GM04504 (cell line): ENCODE results near the gene SKIL.
A peak's percentile ranks its signal among the peaks of the same experiment; 100 is the strongest.

ENCODE experiments used
- DNase-seq: peaks from one replicate; pipeline ENCODE4 v3.0.0-alpha.2; 2012; ENCODE audit warnings: low read depth

SKIL gene

GRCh38 chr3:170397685-170398084 is 40.2 kb downstream of the SKIL start:
- DNase-seq = no peak

GRCh38 chr3:170405101-170405500 is 47.6 kb downstream of the SKIL start:
- DNase-seq = no peak

DNA sequence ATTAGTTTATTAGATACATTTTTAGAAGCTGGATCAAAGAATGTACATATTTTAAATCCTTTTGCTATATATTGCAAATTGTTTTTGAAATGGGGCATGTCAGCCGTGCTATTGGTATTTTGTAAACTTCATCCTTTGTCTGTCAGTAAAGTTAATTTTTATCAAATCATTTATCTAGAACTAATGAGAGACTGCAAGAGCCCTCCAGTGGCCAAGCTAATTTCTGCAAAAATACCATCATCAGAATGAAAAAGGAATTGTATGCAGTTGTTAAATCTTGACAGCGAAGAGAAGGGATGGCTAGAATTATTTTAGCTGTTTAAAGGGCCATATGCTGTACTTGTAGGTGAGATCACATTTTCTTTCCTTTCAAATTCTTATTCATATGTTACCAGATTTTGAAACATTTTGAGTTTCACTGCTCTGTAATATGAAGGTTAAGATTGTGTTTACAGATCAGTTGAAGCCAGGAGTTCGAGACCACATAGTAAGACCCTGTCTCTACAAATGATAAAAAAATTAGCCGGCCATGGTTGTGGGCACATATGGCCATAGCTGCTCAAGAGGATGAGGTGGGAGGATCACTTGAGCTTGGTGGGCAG is 53.0 kb downstream of the SKIL start:
- no peak for DNase-seq

- no peak for DNase-seq
Observed at GRCh38 chr3:170413291-170413690, 55.8 kb downstream of the SKIL start.

DNA sequence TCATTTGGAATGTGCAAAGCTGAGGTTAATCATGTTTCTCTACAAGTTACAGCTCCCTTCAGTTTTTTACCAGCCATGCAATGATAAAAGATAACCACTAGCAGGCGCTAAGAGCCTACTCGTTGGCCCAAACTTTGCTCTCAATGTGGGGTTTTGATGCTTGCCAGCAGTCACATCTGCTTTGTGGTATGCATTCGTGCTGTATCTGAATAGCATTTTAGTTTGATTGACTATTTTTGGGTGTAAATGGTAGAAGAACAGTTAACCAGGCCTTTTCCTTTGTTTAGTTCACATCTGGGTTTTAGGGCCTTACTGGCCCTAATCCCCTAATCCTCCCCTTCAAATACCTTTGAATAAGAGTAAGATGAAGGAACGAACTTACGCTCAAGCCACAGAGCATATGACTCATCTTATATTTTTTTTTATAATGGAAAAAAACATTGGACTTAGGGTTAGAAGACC is 56.7 kb downstream of the SKIL start:
- DNase-seq = peak; percentile 96

GRCh38 chr3:170417090-170417489 is 59.6 kb downstream of the SKIL start:
- DNase-seq = no peak

- no peak for DNase-seq
Observed at GRCh38 chr3:170418422-170419398, 61.2 kb downstream of the SKIL start, which contains the start of gene CLDN11. TSS of gene CLDN11 (plus strand) at chr3:170418868. CDS start at chr3:170419067, 199 bp downstream.

DNA sequence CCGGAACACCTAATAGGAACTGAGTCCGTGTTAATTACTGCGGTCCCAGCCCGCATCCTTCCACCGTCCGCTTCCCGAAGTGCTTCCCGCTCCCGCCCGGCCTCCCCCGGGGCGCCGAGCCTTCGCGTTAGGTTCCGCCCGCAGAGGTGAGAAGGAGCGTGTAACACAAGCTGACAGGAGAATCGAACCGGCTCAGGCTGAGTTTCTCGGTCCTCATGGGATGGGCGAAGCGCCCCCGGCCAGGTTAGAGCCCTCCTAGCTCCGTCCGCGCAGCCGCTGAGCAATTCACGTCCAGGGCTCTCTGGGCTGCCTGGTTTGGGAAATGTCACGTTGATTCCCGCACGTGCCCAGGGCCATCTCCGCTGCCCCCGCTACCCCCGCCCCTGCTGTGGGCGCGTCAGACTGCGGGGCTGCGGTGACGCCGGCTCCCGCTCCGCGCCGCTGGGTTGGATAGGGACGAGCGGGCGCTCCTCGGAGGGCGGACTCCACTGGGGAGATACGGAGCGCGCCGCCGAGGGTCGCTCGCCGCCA is 62.1 kb downstream of the SKIL start:
- DNase-seq = no peak

- no peak for DNase-seq
Observed at GRCh38 chr3:170420307-170420821, 62.8 kb downstream of the SKIL start.

DNA sequence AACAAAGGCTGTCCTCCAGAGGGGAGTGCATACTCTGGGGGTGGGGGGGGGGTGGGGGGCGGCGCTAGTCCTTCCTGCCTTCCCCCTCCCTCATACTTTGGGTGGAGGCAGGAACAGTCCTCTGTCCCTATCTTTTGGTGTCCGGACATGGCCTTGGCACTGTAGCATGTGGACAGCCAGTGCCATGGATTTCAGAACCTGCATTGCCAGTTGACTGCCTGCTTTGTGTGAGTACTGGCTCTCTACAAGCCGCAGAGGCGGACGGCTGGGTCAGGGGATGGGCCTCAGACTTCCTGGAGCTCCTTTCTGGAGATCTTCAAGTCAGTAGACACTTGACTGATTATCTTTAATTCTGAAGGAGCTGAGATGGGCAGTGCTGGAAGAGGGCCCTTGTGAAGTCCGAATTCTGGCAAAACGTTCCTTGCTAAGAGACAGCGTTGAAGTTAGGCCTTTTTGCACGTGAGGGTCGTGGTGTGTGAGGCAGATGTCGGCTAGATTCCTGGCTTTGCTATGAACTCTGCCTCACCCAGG is 63.7 kb downstream of the SKIL start:
- DNase-seq = no peak

DNA sequence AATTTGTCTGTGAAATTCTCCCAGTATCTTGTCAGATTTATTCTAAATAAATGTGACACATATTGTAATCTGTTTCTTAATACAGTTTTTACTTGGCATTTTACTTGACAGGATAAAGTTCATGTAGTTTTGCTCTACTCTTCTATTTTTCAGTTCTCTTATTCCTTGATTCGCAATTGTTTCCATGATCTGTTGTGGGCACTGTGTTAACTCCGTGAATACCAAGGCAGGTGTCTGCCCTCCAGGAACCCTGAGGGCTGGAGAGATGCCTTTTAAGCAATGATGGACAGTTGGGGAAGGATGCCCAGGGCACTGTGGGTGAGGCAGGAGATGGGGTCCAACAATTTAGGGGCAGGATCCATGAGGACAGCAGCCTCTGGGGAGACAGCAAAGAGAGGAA is 64.2 kb downstream of the SKIL start:
- DNase-seq = no peak

DNA sequence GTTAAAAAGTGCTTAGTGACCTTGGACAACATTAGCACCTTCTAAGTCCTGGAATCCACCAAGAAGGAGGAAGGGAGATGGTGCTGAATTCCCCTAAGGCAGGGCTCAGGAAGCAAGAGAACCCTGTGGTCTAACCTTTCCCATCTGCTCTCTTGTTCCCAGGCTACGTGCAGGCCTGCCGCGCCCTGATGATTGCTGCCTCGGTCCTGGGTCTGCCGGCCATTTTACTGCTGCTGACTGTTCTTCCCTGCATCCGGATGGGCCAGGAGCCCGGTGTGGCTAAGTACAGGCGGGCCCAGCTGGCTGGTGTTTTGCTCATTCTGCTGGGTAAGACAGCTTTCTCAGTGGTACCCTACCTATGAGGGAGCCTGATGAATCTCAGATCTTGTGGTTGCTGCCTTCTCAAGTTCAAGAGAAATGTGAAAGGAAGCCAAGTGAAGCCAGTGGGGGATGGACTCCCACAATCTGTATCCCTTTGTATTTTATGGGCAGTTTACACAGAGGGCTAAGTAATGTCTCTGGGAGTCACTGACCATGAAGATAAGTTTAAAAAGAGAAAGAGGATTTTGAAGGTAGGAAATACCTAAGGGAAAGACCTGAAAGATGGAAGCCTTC is 65.6 kb downstream of the SKIL start:
- DNase-seq = no peak

DNA sequence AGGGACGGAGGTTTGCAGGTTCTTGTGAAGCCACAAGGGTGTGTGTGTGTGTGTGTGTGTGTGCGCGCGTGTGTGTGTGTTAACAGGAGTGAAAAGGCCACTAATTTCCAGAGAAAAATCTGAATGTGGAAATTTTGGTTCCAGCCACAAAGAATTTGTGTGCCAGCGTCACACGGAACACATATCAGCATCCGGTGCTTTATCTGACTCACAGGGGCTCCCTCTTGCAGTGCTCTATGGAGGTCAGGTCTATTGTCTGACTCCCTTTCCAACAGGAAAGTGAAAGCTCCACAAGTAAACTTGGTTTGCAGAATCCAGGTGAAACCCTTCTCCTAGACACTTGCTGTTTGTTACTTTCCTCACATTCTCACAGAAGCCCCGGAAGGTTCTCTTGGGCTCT is 67.4 kb downstream of the SKIL start:
- no peak for DNase-seq

DNA sequence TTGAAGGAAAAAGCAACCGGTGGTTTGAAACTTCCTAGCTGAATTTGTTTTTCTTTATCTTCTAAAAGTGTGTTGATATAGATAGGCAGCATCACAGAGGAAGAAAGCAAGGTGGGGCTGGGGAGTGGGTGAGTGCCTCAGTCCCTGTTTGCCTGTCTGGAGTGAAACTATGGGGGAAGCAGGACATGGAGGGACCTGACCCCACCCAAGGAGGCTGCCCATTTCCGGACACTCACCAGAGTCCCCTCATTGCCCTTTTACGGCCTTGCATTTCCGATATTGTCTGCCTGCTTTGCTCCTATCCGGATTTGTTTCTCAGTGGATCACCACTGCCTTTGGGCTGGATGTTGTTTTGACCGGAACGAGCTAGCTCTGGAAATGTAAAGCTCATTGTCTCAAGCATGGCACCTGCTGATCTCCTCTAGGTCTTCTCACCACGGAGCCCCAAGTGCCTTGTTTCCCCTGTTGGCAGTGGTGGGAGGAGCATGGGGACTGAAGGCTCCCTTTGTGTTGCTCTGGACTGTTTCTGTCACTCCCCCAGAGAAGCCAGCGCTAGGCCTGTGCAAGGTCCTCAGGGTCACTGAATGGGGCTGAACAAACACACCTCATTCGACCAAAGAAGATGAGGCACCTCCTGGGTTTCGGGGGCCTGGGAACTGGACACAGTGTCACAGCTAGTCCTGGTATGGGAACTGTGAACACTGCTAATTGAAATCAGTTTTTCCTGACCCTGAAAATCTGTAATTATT is 68.2 kb downstream of the SKIL start:
- DNase-seq = no peak

GRCh38 chr3:170426240-170426797 is 68.8 kb downstream of the SKIL start:
- no peak for DNase-seq

DNA sequence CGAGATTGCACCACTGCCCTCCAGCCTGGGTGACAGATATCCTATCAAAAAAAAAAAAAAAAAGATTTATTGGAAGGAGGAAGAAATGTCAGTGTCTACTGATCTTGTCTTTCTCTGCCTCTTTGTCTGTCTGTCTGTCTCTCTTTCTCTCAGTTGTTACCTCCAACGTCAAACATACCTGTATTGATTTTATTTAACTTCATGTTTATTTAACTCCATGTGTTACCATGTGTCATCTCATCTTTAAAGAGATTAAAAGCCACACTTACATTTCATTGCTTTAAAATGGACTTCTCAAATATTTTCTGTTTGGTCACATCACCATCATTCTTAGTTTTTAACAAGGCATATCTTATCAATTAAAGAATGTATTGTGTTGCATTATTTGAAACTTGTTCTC is 70.6 kb downstream of the SKIL start:
- DNase-seq = no peak

- peak; percentile 47 for DNase-seq
Observed at GRCh38 chr3:170429050-170429449, 71.5 kb downstream of the SKIL start.

DNA sequence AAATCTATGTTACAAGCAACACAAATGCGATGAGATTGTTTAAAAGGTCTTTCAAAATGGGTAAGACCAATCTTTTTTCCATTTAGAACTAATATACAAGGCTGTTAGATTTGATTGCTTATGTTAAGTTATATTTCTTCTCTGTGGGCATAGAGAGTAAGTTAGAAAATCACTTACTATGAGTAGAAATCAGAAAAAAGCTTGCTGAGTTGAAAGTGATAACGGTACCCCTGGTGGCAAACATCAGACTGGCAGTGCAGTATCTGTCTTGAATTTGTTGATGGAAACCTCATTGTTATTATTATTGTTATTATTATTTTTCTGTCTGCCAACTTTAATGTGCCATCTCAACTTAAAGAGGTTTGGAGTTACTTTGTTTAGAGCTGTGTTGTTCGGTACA is 73.5 kb downstream of the SKIL start:
- no peak for DNase-seq

- DNase-seq = no peak
Observed at GRCh38 chr3:170432416-170432815, 74.9 kb downstream of the SKIL start.

DNA sequence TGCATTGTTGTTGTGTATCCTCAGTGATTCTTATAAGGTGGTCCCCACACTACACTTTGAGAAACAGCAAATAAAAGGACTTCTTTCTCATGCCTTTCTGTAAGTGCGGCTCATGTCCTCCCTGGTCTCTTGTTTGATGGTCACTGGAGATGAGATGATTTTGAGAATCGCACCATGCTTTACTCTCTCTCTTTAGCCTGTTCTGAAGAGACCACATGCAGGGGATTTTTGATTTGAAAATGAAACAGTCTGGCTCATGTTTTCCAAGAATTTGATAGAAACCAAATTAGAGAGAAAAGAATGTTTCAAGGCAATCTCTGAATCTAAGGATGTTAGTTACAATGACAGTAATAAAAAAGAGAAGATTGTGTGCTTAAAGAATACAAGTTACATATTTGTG is 79.2 kb downstream of the SKIL start:
- DNase-seq = no peak

- no peak for DNase-seq
Observed at GRCh38 chr3:170437176-170437575, 79.7 kb downstream of the SKIL start.
